GM12891 (cell line): Measurements from ENCODE around the gene STK11IP.

ENCODE experiments used
- DNase-seq: peaks from one replicate; pipeline ENCODE4 v3.0.0; 2011; ENCODE audit warnings: low spot score; ENCODE audit not compliant: insufficient read length
- FAIRE-seq: peaks from 2 replicates; lab custom pipeline; 2011; peaks lifted over from hg19 to GRCh38; lab: Jason Lieb, UNC
- PAX5 ChIP-seq: IDR thresholded peaks from 2 replicates; pipeline ENCODE4 v1.6.1; 2011; ENCODE audit warnings: low read length, moderate library complexity, mild to moderate bottlenecking; ENCODE audit not compliant: insufficient read depth, severe bottlenecking
- POLR2A ChIP-seq: IDR thresholded peaks from 2 replicates; pipeline ENCODE4 v1.6.1; 2011; ENCODE audit warnings: low read depth, low read length, control low read depth
- POLR2AphosphoS5 ChIP-seq: IDR thresholded peaks from 2 replicates; pipeline ENCODE4 v1.6.1; 2011; ENCODE audit warnings: low read depth, low read length, control low read depth
- POU2F2 ChIP-seq: IDR thresholded peaks from 2 replicates; pipeline ENCODE4 v1.6.1; 2011; ENCODE audit warnings: low read depth, mild to moderate bottlenecking, control low read depth, low read length, moderate library complexity
- SPI1 ChIP-seq: IDR thresholded peaks from 2 replicates; pipeline ENCODE4 v1.6.1; 2011; ENCODE audit warnings: low read depth, low read length, control low read depth
- TAF1 ChIP-seq: IDR thresholded peaks from 2 replicates; pipeline ENCODE4 v1.6.1; 2011; ENCODE audit warnings: low read depth, low read length, control low read depth

Gene STK11IP

DNA sequence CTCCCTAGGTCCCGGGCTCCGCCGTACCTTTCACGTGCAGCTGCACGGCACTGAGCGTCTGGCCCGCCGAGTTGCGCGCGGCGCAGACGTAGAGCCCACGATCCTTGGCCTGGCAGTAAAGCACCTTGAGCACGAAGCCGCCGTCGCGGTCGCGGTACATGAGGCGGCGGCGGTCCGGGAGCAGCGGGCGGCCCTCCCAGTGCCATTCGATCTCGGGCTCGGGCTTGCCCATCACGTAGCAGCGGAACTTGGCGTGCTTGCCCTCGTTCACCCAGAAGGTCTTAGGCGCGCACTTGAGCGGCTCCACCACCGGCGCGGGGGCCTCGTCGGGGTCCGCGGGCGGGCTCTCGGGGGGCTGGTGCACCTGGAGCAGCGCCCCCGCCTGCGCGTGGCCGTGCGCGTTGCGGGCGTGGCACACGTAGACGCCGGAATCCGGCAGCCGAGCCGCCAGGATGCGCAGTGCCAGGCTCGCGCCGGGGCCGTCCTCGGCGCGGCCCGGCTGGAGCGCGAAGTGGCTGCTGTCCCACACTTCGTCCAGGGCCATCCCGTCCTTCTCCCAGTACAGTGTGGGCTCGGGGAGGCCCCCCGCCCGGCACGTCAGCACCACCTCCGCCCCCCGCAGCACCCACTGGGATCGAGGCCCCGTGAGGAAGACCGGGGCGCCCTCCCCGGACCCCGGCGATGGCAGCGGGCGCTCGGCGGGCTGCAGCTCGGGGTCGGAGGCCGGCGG is 27.3 kb upstream of the STK11IP start:
- no peak for DNase-seq
- no peak for FAIRE-seq
- TF ChIP-seq SPI1 (no peak), POU2F2 (no peak), POLR2AphosphoS5 (no peak), PAX5 (no peak), TAF1 (no peak), POLR2A (no peak)

DNA sequence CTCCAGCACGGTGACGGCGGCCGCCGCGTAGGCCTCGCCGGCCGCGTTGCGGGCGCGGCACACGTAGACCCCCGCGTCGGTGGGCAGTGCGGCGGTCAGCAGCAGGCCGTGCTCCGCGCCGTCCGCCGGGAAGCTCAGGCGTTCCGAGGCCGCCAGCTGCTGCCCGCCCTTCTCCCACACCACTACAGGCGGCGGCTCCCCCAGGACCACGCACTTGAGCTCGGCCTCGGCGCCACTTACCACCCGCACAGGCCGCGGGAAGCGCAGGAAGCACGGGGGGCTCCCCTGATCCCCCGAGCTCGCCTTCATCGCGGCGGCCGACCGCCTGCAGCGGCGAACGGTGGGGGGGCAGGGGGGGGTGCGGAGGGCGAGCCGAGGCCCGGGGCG is 26.7 kb upstream of the STK11IP start:
- TF ChIP-seq PAX5 = no peak
- no peak for TF ChIP-seq POLR2AphosphoS5
- no peak for TF ChIP-seq POU2F2
- no peak for TF ChIP-seq POLR2A
- TF ChIP-seq SPI1 = no peak
- TF ChIP-seq TAF1 = no peak
- FAIRE-seq = no peak
- DNase-seq = no peak

DNA sequence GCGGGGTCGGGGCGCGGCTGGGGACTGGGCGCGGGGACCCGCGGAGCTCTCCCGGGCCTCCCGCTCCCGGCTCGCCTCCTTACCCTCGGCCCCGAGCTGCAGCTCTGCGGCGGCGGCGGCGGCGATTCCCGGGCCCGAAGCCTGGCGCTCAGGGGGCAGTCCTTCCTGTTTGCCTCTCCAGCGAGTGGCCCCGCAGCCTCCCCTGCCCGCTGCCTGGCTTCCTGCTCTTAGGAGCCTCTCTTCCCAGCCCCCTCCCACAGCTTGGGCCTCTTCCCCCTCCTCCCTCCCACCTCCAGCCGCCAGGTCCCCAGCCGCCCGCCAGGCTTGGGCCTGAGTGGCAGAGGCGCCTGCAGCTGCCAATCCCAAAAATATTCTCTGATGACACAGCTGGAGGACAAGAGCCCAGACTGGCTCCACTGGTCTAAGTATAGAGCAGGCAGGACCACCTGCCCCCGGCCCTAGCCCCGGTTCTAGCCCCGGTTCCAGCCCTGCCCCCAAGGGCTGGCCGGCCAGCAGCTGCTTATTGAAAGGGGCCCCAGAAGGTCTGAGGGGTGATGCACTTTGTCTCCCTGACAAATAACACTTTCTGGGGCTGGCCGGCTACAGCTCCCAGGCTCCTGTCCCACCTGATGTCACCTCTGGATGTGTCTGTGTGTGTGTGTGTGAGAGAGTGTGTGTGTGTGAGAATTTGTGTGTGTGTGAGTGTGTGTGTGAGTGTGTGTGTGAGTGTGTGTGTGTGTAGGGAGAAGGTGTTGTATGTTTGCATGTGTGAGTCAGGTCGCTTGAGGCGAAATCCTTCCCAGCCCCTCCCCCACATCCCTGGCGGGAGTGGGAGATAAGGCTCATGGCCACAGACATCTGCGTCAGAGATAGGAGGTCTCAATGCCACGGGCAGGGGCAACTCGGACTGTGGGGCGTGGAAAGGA is 26.1 kb upstream of the STK11IP start, which contains the start of gene OBSL1:
OBSL1 (minus strand) TSS at position 229 of the 926 bp plus-strand sequence. CDS start 307 bp downstream, outside the sequence.
- DNase-seq = no peak
- TF ChIP-seq TAF1 (no peak), POLR2A (no peak), SPI1 (no peak), POLR2AphosphoS5 (no peak), PAX5 (no peak), POU2F2 (no peak)
- FAIRE-seq = no peak

DNA sequence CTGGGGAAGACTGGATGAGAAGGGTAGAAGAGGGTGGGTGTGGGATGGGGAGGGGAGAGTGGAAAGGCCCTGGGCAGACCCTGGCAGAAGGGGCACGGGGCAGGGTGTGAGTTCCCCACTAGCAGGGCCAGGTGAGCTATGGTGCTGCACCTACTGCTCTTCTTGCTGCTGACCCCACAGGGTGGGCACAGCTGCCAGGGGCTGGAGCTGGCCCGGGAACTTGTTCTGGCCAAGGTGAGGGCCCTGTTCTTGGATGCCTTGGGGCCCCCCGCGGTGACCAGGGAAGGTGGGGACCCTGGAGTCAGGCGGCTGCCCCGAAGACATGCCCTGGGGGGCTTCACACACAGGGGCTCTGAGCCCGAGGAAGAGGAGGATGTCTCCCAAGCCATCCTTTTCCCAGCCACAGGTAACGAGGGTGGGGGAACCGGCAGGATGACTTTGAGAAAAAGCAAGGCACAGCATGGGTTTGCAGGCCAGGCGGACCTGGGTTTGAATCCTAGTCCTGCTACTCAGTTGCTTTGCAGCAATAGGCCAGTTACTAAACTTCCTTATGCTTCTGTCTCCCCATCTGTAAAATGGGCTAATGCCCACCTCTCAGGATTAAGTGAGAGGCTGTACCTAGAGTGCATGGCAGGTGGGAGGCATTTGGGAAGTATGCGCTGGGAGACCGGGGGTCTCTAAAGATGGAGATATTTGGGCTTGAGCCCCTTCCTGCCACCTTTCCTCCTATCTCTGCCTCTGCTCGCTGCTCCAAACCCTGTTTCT is 25.2 kb upstream of the STK11IP start, which contains the start of gene INHA:
INHA (plus strand) TSS at position 74 of the 765 bp plus-strand sequence; CDS start at position 139, 65 bp downstream.
- TF ChIP-seq PAX5 (no peak), POU2F2 (no peak), TAF1 (no peak), SPI1 (no peak), POLR2A (no peak), POLR2AphosphoS5 (no peak)
- DNase-seq (no peak), FAIRE-seq (no peak)

DNA sequence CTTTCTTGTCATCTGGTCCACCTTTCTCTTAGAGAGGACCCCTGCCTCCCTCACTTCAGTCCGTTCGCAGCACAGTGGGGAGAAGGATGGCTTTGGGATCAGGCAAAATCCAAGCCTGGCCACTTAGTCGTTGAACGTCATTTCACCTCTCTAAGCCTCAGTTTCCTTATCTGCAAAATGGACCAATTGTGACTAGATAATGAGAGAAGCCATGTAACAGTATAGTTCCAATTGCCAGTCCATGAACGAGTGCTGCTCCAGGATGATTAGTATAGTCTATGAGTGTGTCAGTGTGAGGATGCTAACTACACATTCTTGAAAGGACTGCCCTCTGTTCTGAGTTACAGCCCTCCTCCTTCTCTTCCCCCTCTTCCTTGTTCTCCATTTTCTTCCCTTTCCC is 24.5 kb upstream of the STK11IP start:
- DNase-seq (no peak), FAIRE-seq (no peak)
- TF ChIP-seq POLR2A = no peak
- no peak for TF ChIP-seq POU2F2
- TF ChIP-seq TAF1 = no peak
- no peak for TF ChIP-seq PAX5
- no peak for TF ChIP-seq SPI1
- no peak for TF ChIP-seq POLR2AphosphoS5

DNA sequence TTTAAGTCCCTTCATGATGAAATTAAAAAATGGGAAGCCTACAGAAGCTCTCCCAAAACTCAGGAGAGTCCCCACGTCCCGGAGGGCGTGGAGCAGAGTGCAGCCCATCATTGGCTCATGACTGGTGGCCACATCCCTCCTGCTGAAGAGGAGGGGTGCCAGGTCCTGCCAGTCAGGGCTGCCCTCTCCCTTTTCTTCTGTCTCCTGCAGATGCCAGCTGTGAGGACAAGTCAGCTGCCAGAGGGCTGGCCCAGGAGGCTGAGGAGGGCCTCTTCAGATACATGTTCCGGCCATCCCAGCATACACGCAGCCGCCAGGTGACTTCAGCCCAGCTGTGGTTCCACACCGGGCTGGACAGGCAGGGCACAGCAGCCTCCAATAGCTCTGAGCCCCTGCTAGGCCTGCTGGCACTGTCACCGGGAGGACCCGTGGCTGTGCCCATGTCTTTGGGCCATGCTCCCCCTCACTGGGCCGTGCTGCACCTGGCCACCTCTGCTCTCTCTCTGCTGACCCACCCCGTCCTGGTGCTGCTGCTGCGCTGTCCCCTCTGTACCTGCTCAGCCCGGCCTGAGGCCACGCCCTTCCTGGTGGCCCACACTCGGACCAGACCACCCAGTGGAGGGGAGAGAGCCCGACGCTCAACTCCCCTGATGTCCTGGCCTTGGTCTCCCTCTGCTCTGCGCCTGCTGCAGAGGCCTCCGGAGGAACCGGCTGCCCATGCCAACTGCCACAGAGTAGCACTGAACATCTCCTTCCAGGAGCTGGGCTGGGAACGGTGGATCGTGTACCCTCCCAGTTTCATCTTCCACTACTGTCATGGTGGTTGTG is 23.0 kb upstream of the STK11IP start:
- no peak for FAIRE-seq
- TF ChIP-seq POU2F2 = no peak
- TF ChIP-seq SPI1 = no peak
- TF ChIP-seq PAX5 = no peak
- TF ChIP-seq POLR2A = no peak
- no peak for TF ChIP-seq TAF1
- no peak for TF ChIP-seq POLR2AphosphoS5
- no peak for DNase-seq

DNA sequence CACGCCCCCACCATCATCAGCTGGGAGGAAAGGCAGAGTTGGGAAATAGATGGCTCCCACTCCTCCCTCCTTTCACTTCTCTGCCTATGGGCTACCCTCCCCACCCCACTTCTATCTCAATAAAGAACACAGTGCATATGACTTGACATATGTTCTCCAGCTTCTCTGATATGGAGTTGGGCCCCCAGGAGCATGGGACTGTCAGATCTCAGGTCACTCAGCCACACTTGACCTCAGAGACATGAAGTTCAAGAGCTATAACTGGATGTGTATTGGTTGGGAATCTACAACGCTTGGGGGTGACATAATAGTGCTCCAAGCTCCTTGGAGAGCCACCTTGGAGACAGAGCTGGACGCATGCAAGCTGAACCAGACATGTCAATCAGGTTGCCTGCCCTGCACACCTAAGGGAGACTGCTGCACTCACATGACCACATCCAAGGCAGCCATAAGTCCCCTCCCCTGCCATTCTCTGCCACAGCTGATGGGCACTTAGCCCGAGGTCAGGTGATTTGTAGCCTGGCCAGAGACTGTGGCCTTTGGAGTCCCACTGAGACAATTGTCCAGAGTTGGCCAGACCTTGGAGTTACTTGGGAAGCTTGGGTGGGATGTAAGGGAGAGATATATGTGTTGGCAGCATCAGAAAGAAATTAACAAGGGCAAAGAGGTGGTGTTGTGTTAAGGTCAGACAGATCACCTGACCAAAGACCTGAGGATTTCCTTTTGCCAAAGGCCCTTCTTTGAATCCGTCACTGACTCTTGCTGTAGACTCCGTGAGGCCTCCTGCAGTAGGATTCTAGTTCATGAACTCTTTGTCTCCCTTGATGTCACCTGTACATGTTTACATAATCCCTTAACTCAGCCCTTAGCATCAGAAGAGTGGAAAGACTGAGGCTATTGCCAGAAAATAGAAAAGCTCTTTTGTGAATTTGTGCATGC is 21.8 kb upstream of the STK11IP start:
- no peak for TF ChIP-seq POLR2A
- TF ChIP-seq TAF1 = no peak
- no peak for TF ChIP-seq POLR2AphosphoS5
- no peak for TF ChIP-seq POU2F2
- no peak for TF ChIP-seq PAX5
- no peak for TF ChIP-seq SPI1
- FAIRE-seq = no peak

More for the DNA sequence above, 21.8 kb upstream of the STK11IP start:
- DNase-seq = no peak
